Endodermal cell (in vitro differentiated cells): ENCODE data around the gene DNM3. TPM values are rescaled to one million over a fixed set of nuclear protein-coding genes. Genes with fewer than 3 reads are reported as not detected.

Experiments used
- DNase-seq: peaks from one replicate; pipeline ENCODE4 v3.0.0-alpha.2; 2017
- H3K27ac ChIP-seq: 2 replicates; pipeline ENCODE4 v1.5.1; 2013; ENCODE audit warnings: mild to moderate bottlenecking, low read depth, low read length, moderate library complexity
- H3K27me3 ChIP-seq: 2 replicates; pipeline ENCODE4 v1.6.1; 2013; ENCODE audit warnings: mild to moderate bottlenecking, low read length, moderate library complexity; ENCODE audit not compliant: insufficient read depth, control insufficient read depth, poor library complexity, severe bottlenecking
- H3K36me3 ChIP-seq: 2 replicates; pipeline ENCODE4 v1.7.0; 2013; ENCODE audit warnings: mild to moderate bottlenecking, low read length, moderate library complexity; ENCODE audit not compliant: control insufficient read depth, insufficient read depth
- H3K4me1 ChIP-seq: one replicate; pipeline ENCODE4 v1.7.0; 2013; ENCODE audit warnings: low read length; ENCODE audit not compliant: control insufficient read depth, insufficient read depth
- H3K4me3 ChIP-seq: 2 replicates; pipeline ENCODE4 v1.5.1; 2013; ENCODE audit warnings: mild to moderate bottlenecking, low read length, moderate library complexity
- H3K9ac ChIP-seq: 2 replicates; pipeline ENCODE4 v1.6.1; 2013; ENCODE audit warnings: mild to moderate bottlenecking, low read length, moderate library complexity; ENCODE audit not compliant: poor library complexity, severe bottlenecking; ENCODE audit errors: extremely low read depth
- H3K9me3 ChIP-seq: 2 replicates; pipeline ENCODE4 v1.6.1; 2013; ENCODE audit warnings: mild to moderate bottlenecking, low read length, moderate library complexity; ENCODE audit not compliant: control insufficient read depth
- H3K27ac Mint-ChIP-seq: 2 replicates; pipeline ENCODE4 v1.8.0; 2020; ENCODE audit warnings: mixed read lengths
- H3K27me3 Mint-ChIP-seq: 2 replicates; pipeline ENCODE4 v1.8.0; 2021; ENCODE audit warnings: mild to moderate bottlenecking, mixed read lengths; ENCODE audit not compliant: insufficient read depth
- H3K36me3 Mint-ChIP-seq: 2 replicates; pipeline ENCODE4 v1.8.0; 2020; ENCODE audit warnings: low read depth, mixed read lengths
- H3K4me1 Mint-ChIP-seq: 2 replicates; pipeline ENCODE4 v1.8.0; 2020; ENCODE audit warnings: mixed read lengths
- H3K4me3 Mint-ChIP-seq: 2 replicates; pipeline ENCODE4 v1.8.0; 2020; ENCODE audit warnings: mild to moderate bottlenecking, moderate library complexity, mixed read lengths
- H3K9me3 Mint-ChIP-seq: 2 replicates; pipeline ENCODE4 v1.8.0; 2020; ENCODE audit warnings: mild to moderate bottlenecking, mixed read lengths
- CTCF ChIP-seq: fragments of 200-600 bp; sonication (generic); conservative IDR thresholded peaks from 2 replicates; pipeline ENCODE4 v1.5.0; 2021; ENCODE audit warnings: antibody characterized with exemption, mild to moderate bottlenecking
- WGBS, 2 experiments: methylation state at CpG; one replicate each; pipeline versions ENCODE4 v1.1.5 to v1.1.7; 2013; ENCODE audit warnings: missing lambda C conversion rate in 2 of 2, mixed read lengths in 1 of 2; ENCODE audit not compliant: insufficient coverage in 1 of 2, insufficient read length in 1 of 2; 5-methylcytosine and 5-hydroxymethylcytosine counted together
- total RNA-seq, 2 donors: library from RNA; stranded (reverse); fragmentation: NEBNext Ultra II Directional in 1 of 2; extraction: Animal tissue kit (Norgen Biotek cat#: 25700) in 1 of 2; gene quantifications; 2 replicates in 1 of 2; 3 replicates in 1 of 2; pipeline ENCODE4 v1.2.1, GENCODE V29; 2021

DNM3 gene
- total RNA-seq, 2 donors from 2014 or later, result 0.53 to 1.8 TPM

- no peak overlapping the region for H3K9ac ChIP-seq
- no peaks in the 10 kb centered on the region for H3K9me3 Mint-ChIP-seq
- peaks cover 2% of the 10 kb centered on the region for H3K4me1 ChIP-seq
- no peaks in the 10 kb centered on the region for H3K36me3 ChIP-seq
- no peaks in the 10 kb centered on the region for H3K36me3 Mint-ChIP-seq
- 87% methylated on average over 2 of the region's 2 CpGs; no CpG with 5 or more reads in 1 of the 2 experiments for WGBS, 2 experiments
- H3K4me1 Mint-ChIP-seq, result peaks cover 10% of the 10 kb centered on the region
- no peak overlapping the region for H3K27ac Mint-ChIP-seq
- H3K4me3 ChIP-seq, result no peak overlapping the region
- no peaks in the 10 kb centered on the region for H3K9me3 ChIP-seq
- no peak overlapping the region for H3K4me3 Mint-ChIP-seq
- TF ChIP-seq CTCF, result no peak
- H3K27ac ChIP-seq, result no peak overlapping the region
- no peaks in the 10 kb centered on the region for H3K27me3 ChIP-seq
- DNase-seq, result no peak
- H3K27me3 Mint-ChIP-seq, result no peaks in the 10 kb centered on the region
Observed at GRCh38 chr1:172238965-172239364, 397.7 kb downstream of the DNM3 start.

- TF ChIP-seq CTCF, result no peak
- Histone ChIP-seq H3K4me1 (peaks cover 2% of the 10 kb centered on the region), H3K36me3 (no peaks in the 10 kb centered on the region), H3K27ac (no peak overlapping the region), H3K4me3 (no peak overlapping the region), H3K27me3 (no peaks in the 10 kb centered on the region), H3K9me3 (no peaks in the 10 kb centered on the region), H3K9ac (no peak overlapping the region)
- Mint-ChIP-seq H3K4me3 (no peak overlapping the region), H3K9me3 (no peaks in the 10 kb centered on the region), H3K36me3 (no peaks in the 10 kb centered on the region), H3K27ac (no peak overlapping the region), H3K4me1 (peaks cover 10% of the 10 kb centered on the region), H3K27me3 (no peaks in the 10 kb centered on the region)
- 89 to 94% methylated on average over 2 of the region's 2 CpGs for WGBS, 2 experiments
- DNase-seq, result no peak
Observed at GRCh38 chr1:172239901-172240300, 398.6 kb downstream of the DNM3 start.

- Histone ChIP-seq H3K9ac (no peak overlapping the region), H3K36me3 (no peaks in the 10 kb centered on the region), H3K27ac (no peak overlapping the region), H3K4me3 (no peak overlapping the region), H3K27me3 (no peaks in the 10 kb centered on the region), H3K4me1 (peaks cover 2% of the 10 kb centered on the region), H3K9me3 (no peaks in the 10 kb centered on the region)
- WGBS, 2 experiments, result 94 to 100% methylated on average over 1 of the region's 1 CpG
- Mint-ChIP-seq H3K27me3 (no peaks in the 10 kb centered on the region), H3K4me1 (peaks cover 10% of the 10 kb centered on the region), H3K9me3 (no peaks in the 10 kb centered on the region), H3K36me3 (no peaks in the 10 kb centered on the region), H3K27ac (no peak overlapping the region), H3K4me3 (no peak overlapping the region)
- no peak for DNase-seq
- no peak for TF ChIP-seq CTCF
Observed at GRCh38 chr1:172241540-172241939, 400.2 kb downstream of the DNM3 start.
